BLaER1 treated with 17β-estradiol and CSF1 and Interleukin-3, amounts not matched to agents 10 nM and 100 nM (cell line): ENCODE results near the gene PSG4.
"Not testable (repeated sequence)": the region's sequence is repeated elsewhere in the genome, so short reads cannot be mapped to it uniquely, and the experiment has no call there.

Experiments used
- H3K27ac ChIP-seq, 11 experiments: shearing (Covaris generic); formaldehyde crosslinking; 2 replicates each; pipeline ENCODE4 v1.8.1; 2022
- H3K27me3 ChIP-seq, 11 experiments: shearing (Covaris generic); formaldehyde crosslinking; 2 replicates each; pipeline ENCODE4 v1.8.1; 2022
- H3K36me3 ChIP-seq, 11 experiments: shearing (Covaris generic); formaldehyde crosslinking; 2 replicates each; pipeline ENCODE4 v1.8.1; 2022
- H3K4me1 ChIP-seq, 10 experiments: shearing (Covaris generic); formaldehyde crosslinking; 2 replicates each; pipeline ENCODE4 v1.8.1; 2022
- H3K4me2 ChIP-seq, 11 experiments: shearing (Covaris generic); formaldehyde crosslinking; 2 replicates each; pipeline ENCODE4 v1.8.1; 2022
- H3K4me3 ChIP-seq, 10 experiments: shearing (Covaris generic); formaldehyde crosslinking; 2 replicates each; pipeline ENCODE4 v1.8.1; 2022
- H3K9ac ChIP-seq, 11 experiments: shearing (Covaris generic); formaldehyde crosslinking; 2 replicates each; pipeline ENCODE4 v1.8.1; 2022
- H3K9me3 ChIP-seq, 11 experiments: shearing (Covaris generic); formaldehyde crosslinking; replicated peaks in 1 of 11; 2 replicates each; pipeline ENCODE4 v1.8.1; 2022
- H4K20me1 ChIP-seq, 11 experiments: shearing (Covaris generic); formaldehyde crosslinking; 2 replicates each; pipeline ENCODE4 v1.8.1; 2022
- Cebpa-rat ChIP-seq, 11 experiments: shearing (Covaris generic); IDR thresholded peaks; 2 replicates each; pipeline ENCODE4 v1.8.1; 2022

Gene PSG4

DNA sequence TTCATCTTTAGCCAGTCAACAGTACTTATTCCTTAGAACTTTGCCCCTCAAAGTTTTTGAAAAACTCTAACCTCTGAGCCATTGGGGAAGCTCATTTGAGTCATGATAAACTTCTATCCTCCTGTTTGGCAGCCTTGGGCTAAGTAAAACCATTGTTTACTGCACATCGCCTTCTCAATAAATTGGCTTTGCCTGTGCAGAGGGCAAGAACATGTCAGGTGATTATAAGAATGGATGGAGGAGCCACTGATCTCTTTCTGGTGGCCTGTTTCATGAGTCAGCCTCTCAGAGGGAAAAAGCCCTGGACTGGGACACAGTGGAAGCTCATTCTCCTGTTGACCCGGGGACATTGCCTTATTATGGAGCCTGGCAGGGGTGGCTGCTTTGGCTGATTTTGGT is 19.4 kb upstream of the PSG4 start:
- no peaks in the 10 kb centered on the region for H3K27me3 ChIP-seq
- H3K4me2 ChIP-seq: no peak overlapping the region
- H3K9me3 ChIP-seq: peaks cover 31 to 66% (median 53%) of the 10 kb centered on the region in 11 experiments
- H3K27ac ChIP-seq: no peak overlapping the region
- H3K36me3 ChIP-seq: no peaks in the 10 kb centered on the region
- no peak overlapping the region for H3K4me3 ChIP-seq
- no peaks in the 10 kb centered on the region for H3K4me1 ChIP-seq
- no peaks in the 10 kb centered on the region for H4K20me1 ChIP-seq
- H3K9ac ChIP-seq: no peak overlapping the region
- no peak for TF ChIP-seq Cebpa-rat (IDR thresholded peaks at IDR 0.05)

DNA sequence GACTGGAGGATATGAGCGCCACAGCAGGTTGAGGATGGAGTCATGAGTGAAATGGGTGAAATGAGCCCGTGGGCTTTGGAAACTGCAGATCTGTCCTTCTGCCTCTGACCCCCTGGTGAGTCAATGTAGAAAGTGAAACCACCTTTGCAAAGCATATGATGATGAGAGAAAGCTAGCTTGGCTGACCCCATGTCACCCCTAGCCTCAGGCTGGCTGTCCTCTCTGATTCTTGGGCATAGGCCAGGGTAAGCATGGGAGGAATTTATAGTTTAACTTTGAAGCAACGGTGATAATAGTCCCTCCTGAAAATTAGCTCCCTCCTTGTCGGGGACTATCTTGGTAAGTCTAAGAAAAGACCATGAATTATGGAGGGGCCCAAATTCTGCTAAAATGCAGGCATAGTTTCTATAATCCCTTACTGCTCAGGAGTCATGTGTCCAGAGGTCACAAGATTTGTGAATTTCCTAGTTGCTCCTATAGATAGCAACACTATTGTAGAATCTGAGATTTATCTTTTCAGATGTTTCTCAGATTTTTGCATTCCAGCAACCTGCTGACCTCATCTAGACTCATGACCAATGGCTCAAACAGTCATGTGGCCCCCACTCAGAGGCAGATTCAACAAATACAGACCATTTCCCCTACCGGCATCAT is 18.9 kb upstream of the PSG4 start:
- H3K9ac ChIP-seq, H3K4me1 ChIP-seq, H3K27me3 ChIP-seq, H3K4me3 ChIP-seq, H4K20me1 ChIP-seq, H3K27ac ChIP-seq, H3K4me2 ChIP-seq, H3K36me3 ChIP-seq: not testable (repeated sequence)
- H3K9me3 ChIP-seq: peaks cover 26 to 61% (median 48%) of the 10 kb centered on the region in 11 experiments

- H3K9ac ChIP-seq, H3K27me3 ChIP-seq, H3K4me2 ChIP-seq, H3K27ac ChIP-seq, H3K36me3 ChIP-seq, H4K20me1 ChIP-seq, H3K4me1 ChIP-seq, H3K4me3 ChIP-seq: not testable (repeated sequence)
- peaks cover 1 to 37% (median 24%) of the 10 kb centered on the region in 11 experiments; a peak in 20 of 22 replicates for H3K9me3 ChIP-seq
These were observed 16.5 kb upstream of the PSG4 start for GRCh38 chr19:43221891-43222290.

DNA sequence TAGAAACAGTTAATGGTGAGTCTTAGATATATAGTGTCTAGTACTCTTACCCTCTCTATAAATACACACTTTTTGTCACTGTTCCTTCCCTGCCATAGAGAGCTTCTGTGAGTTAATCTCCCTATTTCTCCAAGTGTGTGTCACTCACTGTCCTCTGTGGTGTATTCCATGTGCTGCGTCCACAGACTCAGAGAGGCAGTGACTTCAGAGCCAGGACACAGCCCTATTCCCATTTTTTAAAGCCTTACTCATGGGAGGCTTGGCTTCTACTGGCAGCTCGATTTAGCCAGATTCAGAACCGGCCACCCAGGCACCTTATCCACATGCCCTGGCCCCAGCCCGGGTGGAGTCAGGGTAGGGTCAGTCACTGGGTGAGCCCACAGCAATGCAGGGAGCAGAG is 13.7 kb upstream of the PSG4 start:
- H3K4me1 ChIP-seq, H3K9ac ChIP-seq, H3K27me3 ChIP-seq, H3K36me3 ChIP-seq, H3K4me2 ChIP-seq, H4K20me1 ChIP-seq, H3K4me3 ChIP-seq, H3K27ac ChIP-seq: not testable (repeated sequence)
- H3K9me3 ChIP-seq: peaks cover 0 to 18% (median 7%) of the 10 kb centered on the region in 11 experiments; a peak in 13 of 22 replicates

DNA sequence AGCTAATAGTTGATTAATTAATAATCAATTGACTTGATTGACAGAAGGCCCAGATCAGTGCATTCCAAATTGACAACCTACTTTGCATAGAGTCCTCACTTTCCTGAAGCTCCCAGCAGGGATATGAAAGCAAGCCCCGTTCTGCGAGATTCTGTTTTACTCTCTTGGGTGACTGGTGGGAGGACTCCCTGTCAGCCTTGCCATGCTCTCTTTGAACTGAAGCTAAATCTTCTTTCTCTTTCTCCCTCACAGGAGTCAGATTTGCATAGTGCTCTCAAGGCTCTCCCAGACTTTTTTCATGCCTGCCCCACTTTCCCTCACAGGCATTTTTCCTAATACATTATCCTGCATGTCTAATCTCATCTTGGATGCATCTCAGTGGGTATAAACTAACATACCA is 10.4 kb upstream of the PSG4 start:
- H3K27me3 ChIP-seq, H3K9ac ChIP-seq, H4K20me1 ChIP-seq, H3K27ac ChIP-seq, H3K4me3 ChIP-seq, H3K4me1 ChIP-seq, H3K4me2 ChIP-seq, H3K9me3 ChIP-seq, H3K36me3 ChIP-seq: not testable (repeated sequence)

DNA sequence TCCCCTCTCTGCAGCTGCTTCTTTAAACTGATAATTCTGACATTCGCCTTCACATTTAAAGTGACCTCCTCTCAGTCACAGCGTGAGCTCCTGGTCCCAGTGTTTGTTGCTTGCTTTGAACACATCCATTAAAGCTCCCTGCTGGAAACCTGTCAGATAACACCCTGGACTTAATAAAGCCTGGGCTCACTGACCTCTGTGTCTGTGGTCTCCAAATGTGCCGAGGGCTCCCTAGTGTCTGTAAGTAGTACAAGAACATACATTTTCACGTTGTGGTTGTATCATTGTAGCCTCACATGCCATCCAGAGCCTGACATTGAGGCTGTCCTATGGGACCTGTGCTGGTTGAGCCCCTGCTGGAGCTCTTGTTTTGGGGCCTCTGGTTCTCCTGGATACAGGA is 2.6 kb upstream of the PSG4 start:
- Histone ChIP-seq H3K9ac (no peak overlapping the region), H3K27ac (no peak overlapping the region), H3K4me2 (no peak overlapping the region), H4K20me1 (no peaks in the 10 kb centered on the region), H3K4me3 (no peak overlapping the region), H3K9me3 (no peaks in the 10 kb centered on the region), H3K36me3 (no peaks in the 10 kb centered on the region), H3K4me1 (peaks cover 0 to 8% (median 0%) of the 10 kb centered on the region in 10 experiments; a peak in 2 of 20 replicates), H3K27me3 (no peaks in the 10 kb centered on the region)
- no peak for TF ChIP-seq Cebpa-rat (IDR thresholded peaks at IDR 0.05)

DNA sequence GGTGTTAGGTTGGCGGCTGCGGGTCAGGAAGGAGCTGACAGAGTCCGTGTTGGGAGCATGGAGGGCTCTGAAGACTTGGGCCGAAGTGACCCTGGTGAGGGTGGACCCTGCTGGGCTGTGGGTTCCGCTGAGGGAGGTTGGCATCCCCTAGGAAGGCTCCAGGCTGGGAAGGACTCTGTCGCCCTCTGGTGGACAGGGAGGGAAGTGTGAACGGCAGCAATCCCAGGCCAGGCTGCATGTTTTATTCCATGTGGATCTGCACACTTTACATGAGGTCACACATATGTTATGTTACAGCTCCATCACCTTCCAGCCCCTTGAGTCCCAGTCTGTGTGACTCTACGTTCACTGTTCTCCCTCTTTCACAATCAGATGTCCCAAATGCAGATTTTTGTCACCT is 1.7 kb upstream of the PSG4 start:
- H3K27me3 ChIP-seq, H3K9ac ChIP-seq, H3K27ac ChIP-seq, H3K4me2 ChIP-seq, H3K9me3 ChIP-seq, H4K20me1 ChIP-seq, H3K4me3 ChIP-seq, H3K36me3 ChIP-seq, H3K4me1 ChIP-seq: not testable (repeated sequence)

GRCh38 chr19:43203611-43204010 is 1.8 kb downstream of the PSG4 start:
- H3K9me3 ChIP-seq, H4K20me1 ChIP-seq, H3K4me2 ChIP-seq, H3K9ac ChIP-seq, H3K4me3 ChIP-seq, H3K36me3 ChIP-seq, H3K27me3 ChIP-seq, H3K27ac ChIP-seq, H3K4me1 ChIP-seq: not testable (repeated sequence)

- not testable (repeated sequence) for H3K4me2 ChIP-seq, H3K4me1 ChIP-seq, H3K36me3 ChIP-seq, H3K4me3 ChIP-seq, H3K9ac ChIP-seq, H3K27me3 ChIP-seq, H4K20me1 ChIP-seq, H3K9me3 ChIP-seq, H3K27ac ChIP-seq
These were observed 3.5 kb downstream of the PSG4 start for GRCh38 chr19:43201891-43202290.

GRCh38 chr19:43201337-43201801 is 4.1 kb downstream of the PSG4 start:
- not testable (repeated sequence) for H3K4me2 ChIP-seq, H3K27me3 ChIP-seq, H3K27ac ChIP-seq, H3K4me3 ChIP-seq, H3K9me3 ChIP-seq, H3K4me1 ChIP-seq, H4K20me1 ChIP-seq, H3K9ac ChIP-seq, H3K36me3 ChIP-seq

- H4K20me1 ChIP-seq, H3K27me3 ChIP-seq, H3K9ac ChIP-seq, H3K4me3 ChIP-seq, H3K4me1 ChIP-seq, H3K27ac ChIP-seq, H3K4me2 ChIP-seq, H3K36me3 ChIP-seq, H3K9me3 ChIP-seq: not testable (repeated sequence)
These were observed 6.6 kb downstream of the PSG4 start for GRCh38 chr19:43198686-43199419.

GRCh38 chr19:43197666-43198397 is 7.6 kb downstream of the PSG4 start:
- H3K27me3 ChIP-seq, H3K4me3 ChIP-seq, H3K9ac ChIP-seq, H4K20me1 ChIP-seq, H3K27ac ChIP-seq, H3K36me3 ChIP-seq, H3K9me3 ChIP-seq, H3K4me2 ChIP-seq, H3K4me1 ChIP-seq: not testable (repeated sequence)

GRCh38 chr19:43194397-43194796 is 11.0 kb downstream of the PSG4 start:
- H3K27me3 ChIP-seq, H3K9ac ChIP-seq, H3K4me1 ChIP-seq, H3K9me3 ChIP-seq, H3K27ac ChIP-seq, H4K20me1 ChIP-seq, H3K36me3 ChIP-seq, H3K4me3 ChIP-seq, H3K4me2 ChIP-seq: not testable (repeated sequence)
